Measurements from ENCODE around the gene RBM38. TPM values are rescaled to one million over a fixed set of nuclear protein-coding genes. Genes with fewer than 3 reads are reported as not detected.

The RBM38 gene
- total RNA-seq, 1 experiment from 2014 or later, result 39.2 TPM

- POLR2A ChIA-PET, result no interaction called here
- intact Hi-C loops (cut with micrococcal nuclease; ENCODE audit: unreplicated experiment), result loop anchor here (10.0 kb wide), 1 partner anchor 209 kb away; no protein-coding TSS in a partner anchor
- peaks cover 15% of the 10 kb centered on the region for H3K4me1 ChIP-seq
- H3K4me1 Mint-ChIP-seq (ENCODE audit: low read depth, unreplicated experiment), result peaks cover 24% of the 10 kb centered on the region
- no peaks in the 10 kb centered on the region for H3K27me3 ChIP-seq (replicated peaks; ENCODE audit: control insufficient read depth, insufficient read depth, low read length)
- H3K27me3 Mint-ChIP-seq (ENCODE audit: insufficient read depth, unreplicated experiment), result no peaks in the 10 kb centered on the region
- CTCF ChIA-PET, result no interaction called here
- no peak overlapping the region for H3K27ac Mint-ChIP-seq (ENCODE audit: unreplicated experiment)
- no peaks in the 10 kb centered on the region for H3K9me3 Mint-ChIP-seq (ENCODE audit: unreplicated experiment)
- no TSS peak for BruUV-seq (replicated peaks)
- no peaks in the 10 kb centered on the region for H3K9me3 ChIP-seq
- DNase-seq, result no peak
- no peak for TF ChIP-seq CTCF (IDR thresholded peaks at IDR 0.05; ENCODE audit: insufficient read depth in 1 of 2, low read depth in 1 of 2, low read length in 1 of 2, severe bottlenecking in 1 of 2, unreplicated experiment in 1 of 2)
- no peak overlapping the region for H3K4me3 Mint-ChIP-seq (ENCODE audit: unreplicated experiment)
- H3K36me3 ChIP-seq (ENCODE audit: control insufficient read depth, insufficient read depth, low read length), result no peaks in the 10 kb centered on the region
- no peak overlapping the region for H3K4me3 ChIP-seq (ENCODE audit: low read depth, low read length)
- peaks cover 32% of the 10 kb centered on the region for H3K36me3 Mint-ChIP-seq (ENCODE audit: insufficient read depth, unreplicated experiment)
These were observed 5.3 kb upstream of the RBM38 start for GRCh38 chr20:57385940-57386339.

GRCh38 chr20:57386762-57387161, 4.4 kb upstream of the RBM38 start:
- H3K36me3 ChIP-seq (ENCODE audit: control insufficient read depth, insufficient read depth, low read length), result no peaks in the 10 kb centered on the region
- intact Hi-C loops (cut with micrococcal nuclease; ENCODE audit: unreplicated experiment), result loop anchor here (10.0 kb wide), 1 partner anchor 208 kb away; no protein-coding TSS in a partner anchor
- no peak for TF ChIP-seq CTCF (IDR thresholded peaks at IDR 0.05; ENCODE audit: insufficient read depth in 1 of 2, low read depth in 1 of 2, low read length in 1 of 2, severe bottlenecking in 1 of 2, unreplicated experiment in 1 of 2)
- H3K4me1 Mint-ChIP-seq (ENCODE audit: low read depth, unreplicated experiment), result peaks cover 26% of the 10 kb centered on the region
- no peaks in the 10 kb centered on the region for H3K27me3 Mint-ChIP-seq (ENCODE audit: insufficient read depth, unreplicated experiment)
- no peaks in the 10 kb centered on the region for H3K9me3 Mint-ChIP-seq (ENCODE audit: unreplicated experiment)
- H3K4me3 Mint-ChIP-seq (ENCODE audit: unreplicated experiment), result no peak overlapping the region
- no peak overlapping the region for H3K27ac Mint-ChIP-seq (ENCODE audit: unreplicated experiment)
- H3K4me1 ChIP-seq, result peaks cover 16% of the 10 kb centered on the region
- peak in 1 of 2 experiments; percentile 39 for DNase-seq
- H3K4me3 ChIP-seq (ENCODE audit: low read depth, low read length), result no peak overlapping the region
- no peaks in the 10 kb centered on the region for H3K27me3 ChIP-seq (replicated peaks; ENCODE audit: control insufficient read depth, insufficient read depth, low read length)
- ChIA-PET POLR2A (no interaction called here), CTCF (interaction anchor here (0.7 kb wide), 1 partner anchor 284 kb away, joined by 4 read pairs; no protein-coding TSS in a partner anchor)
- no TSS peak for BruUV-seq (replicated peaks)
- H3K9me3 ChIP-seq, result no peaks in the 10 kb centered on the region
- H3K36me3 Mint-ChIP-seq (ENCODE audit: insufficient read depth, unreplicated experiment), result peaks cover 26% of the 10 kb centered on the region

GRCh38 chr20:57387463-57387862, 3.7 kb upstream of the RBM38 start:
- Histone ChIP-seq H3K36me3 (ENCODE audit: control insufficient read depth, insufficient read depth, low read length) (no peaks in the 10 kb centered on the region), H3K27me3 (replicated peaks; ENCODE audit: control insufficient read depth, insufficient read depth, low read length) (no peaks in the 10 kb centered on the region), H3K4me3 (ENCODE audit: low read depth, low read length) (no peak overlapping the region), H3K9me3 (no peaks in the 10 kb centered on the region), H3K4me1 (peaks cover 21% of the 10 kb centered on the region)
- DNase-seq, result no peak
- ChIA-PET POLR2A (no interaction called here), CTCF (no interaction called here)
- Mint-ChIP-seq H3K4me1 (ENCODE audit: low read depth, unreplicated experiment) (peaks cover 26% of the 10 kb centered on the region), H3K27me3 (ENCODE audit: insufficient read depth, unreplicated experiment) (no peaks in the 10 kb centered on the region), H3K4me3 (ENCODE audit: unreplicated experiment) (no peak overlapping the region), H3K36me3 (ENCODE audit: insufficient read depth, unreplicated experiment) (peaks cover 24% of the 10 kb centered on the region), H3K27ac (ENCODE audit: unreplicated experiment) (no peak overlapping the region), H3K9me3 (ENCODE audit: unreplicated experiment) (no peaks in the 10 kb centered on the region)
- intact Hi-C loops (cut with micrococcal nuclease; ENCODE audit: unreplicated experiment), result loop anchor here (10.0 kb wide), 1 partner anchor 207 kb away; no protein-coding TSS in a partner anchor
- BruUV-seq (replicated peaks), result no TSS peak
- no peak for TF ChIP-seq CTCF (IDR thresholded peaks at IDR 0.05; ENCODE audit: insufficient read depth in 1 of 2, low read depth in 1 of 2, low read length in 1 of 2, severe bottlenecking in 1 of 2, unreplicated experiment in 1 of 2)

All from Caco-2 (cell line).